ENCODE data around the gene SYT9.

DNA sequence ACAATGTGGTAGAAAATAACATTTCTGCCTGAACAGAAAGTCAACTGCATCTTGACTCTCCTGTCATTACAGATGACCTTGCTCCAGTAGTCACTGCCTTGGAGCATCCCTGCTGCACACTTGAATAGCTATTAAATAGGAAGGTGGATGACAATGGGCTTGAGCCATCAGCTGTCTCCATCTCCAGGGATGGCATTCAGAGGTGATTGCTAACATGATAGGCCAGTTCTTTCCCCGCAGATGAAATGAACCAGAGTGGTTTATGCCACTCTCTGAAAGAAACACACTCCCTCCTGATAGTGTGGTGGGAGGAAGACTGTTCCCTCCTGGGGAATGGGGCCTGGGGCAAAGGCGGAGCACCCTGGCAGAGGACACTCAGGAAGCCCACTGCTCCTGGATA, 176.5 kb downstream of the SYT9 start:
- no peak for TF ChIP-seq SP1 (IDR thresholded peaks at IDR 0.05; ENCODE audit: low read depth, low read length)
- TF ChIP-seq CHD1 (IDR thresholded peaks at IDR 0.05; ENCODE audit: low read depth, low read length) = no peak
- TF ChIP-seq, protein P1, sequence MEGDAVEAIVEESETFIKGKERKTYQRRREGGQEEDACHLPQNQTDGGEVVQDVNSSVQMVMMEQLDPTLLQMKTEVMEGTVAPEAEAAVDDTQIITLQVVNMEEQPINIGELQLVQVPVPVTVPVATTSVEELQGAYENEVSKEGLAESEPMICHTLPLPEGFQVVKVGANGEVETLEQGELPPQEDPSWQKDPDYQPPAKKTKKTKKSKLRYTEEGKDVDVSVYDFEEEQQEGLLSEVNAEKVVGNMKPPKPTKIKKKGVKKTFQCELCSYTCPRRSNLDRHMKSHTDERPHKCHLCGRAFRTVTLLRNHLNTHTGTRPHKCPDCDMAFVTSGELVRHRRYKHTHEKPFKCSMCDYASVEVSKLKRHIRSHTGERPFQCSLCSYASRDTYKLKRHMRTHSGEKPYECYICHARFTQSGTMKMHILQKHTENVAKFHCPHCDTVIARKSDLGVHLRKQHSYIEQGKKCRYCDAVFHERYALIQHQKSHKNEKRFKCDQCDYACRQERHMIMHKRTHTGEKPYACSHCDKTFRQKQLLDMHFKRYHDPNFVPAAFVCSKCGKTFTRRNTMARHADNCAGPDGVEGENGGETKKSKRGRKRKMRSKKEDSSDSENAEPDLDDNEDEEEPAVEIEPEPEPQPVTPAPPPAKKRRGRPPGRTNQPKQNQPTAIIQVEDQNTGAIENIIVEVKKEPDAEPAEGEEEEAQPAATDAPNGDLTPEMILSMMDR (IDR thresholded peaks at IDR 0.05; ENCODE audit: control extremely low read depth in 1 of 3, insufficient read depth in 1 of 3, low read depth in 1 of 3, low read length in 3 of 3) = no peak

All from H1 (cell line).